H1 (cell line): ENCODE data around the gene CSF2RB. TPM values are rescaled to one million over a fixed set of nuclear protein-coding genes. Genes with fewer than 3 reads are reported as not detected.
"Not testable (repeated sequence)": the region's sequence is repeated elsewhere in the genome, so short reads cannot be mapped to it uniquely, and the experiment has no call there.

ENCODE experiments used
- CTCF ChIA-PET: fragments of 300-600 bp; sonication (Branson Sonifier 250); formaldehyde crosslinking; loops from one replicate; lab custom pipeline; 2021; ENCODE audit not compliant: partially characterized antibody; lab: Charles Lee
- POLR2A ChIA-PET: fragments of 300-600 bp; sonication (Branson Sonifier 250); formaldehyde crosslinking; loops from one replicate; lab custom pipeline; 2021; ENCODE audit warnings: inconsistent platforms; ENCODE audit not compliant: partially characterized antibody; lab: Charles Lee
- DNase-seq, 2 experiments: peaks; one replicate each; pipeline versions ENCODE4 v3.0.0 to v3.0.0-alpha.2; 2010 to 2022; ENCODE audit warnings: low spot score in 2 of 2, low read depth in 1 of 2, mixed read lengths in 1 of 2
- FAIRE-seq: peaks from 2 replicates; lab custom pipeline; 2011; peaks lifted over from hg19 to GRCh38; lab: Jason Lieb, UNC
- H2AFZ ChIP-seq: 2 replicates; pipeline ENCODE4 v1.8.1; 2012; ENCODE audit warnings: low read length, inconsistent platforms
- H2AK5ac ChIP-seq: 2 replicates; pipeline ENCODE4 v1.6.1; 2013; ENCODE audit warnings: low read depth, low read length
- H2BK120ac ChIP-seq: replicated peaks from 2 replicates; pipeline ENCODE3; 2013; ENCODE audit warnings: low read depth, low read length, inconsistent platforms
- H2BK12ac ChIP-seq: 2 replicates; pipeline ENCODE4 v1.6.1; 2013; ENCODE audit warnings: low read depth, low read length
- H2BK15ac ChIP-seq: 2 replicates; pipeline ENCODE4 v1.6.1; 2013; ENCODE audit warnings: low read length
- H2BK20ac ChIP-seq: 2 replicates; pipeline ENCODE4 v1.6.1; 2013; ENCODE audit warnings: low read length
- H2BK5ac ChIP-seq: 2 replicates; pipeline ENCODE4 v1.6.1; 2013; ENCODE audit warnings: low read depth, low read length
- H3K14ac ChIP-seq: 2 replicates; pipeline ENCODE4 v1.6.1; 2013; ENCODE audit warnings: inconsistent platforms; ENCODE audit not compliant: insufficient read length
- H3K18ac ChIP-seq: 2 replicates; pipeline ENCODE4 v1.6.1; 2013; ENCODE audit warnings: low read length; ENCODE audit errors: extremely low read depth
- H3K23ac ChIP-seq: 2 replicates; pipeline ENCODE4 v1.6.1; 2013; ENCODE audit warnings: inconsistent platforms; ENCODE audit not compliant: insufficient read length
- H3K23me2 ChIP-seq: 2 replicates; pipeline ENCODE4 v1.6.1; 2013; ENCODE audit warnings: low read depth, low read length
- H3K27ac ChIP-seq: 2 replicates; pipeline ENCODE4 v1.6.1; 2011; ENCODE audit warnings: low read depth, low read length, inconsistent platforms
- H3K27me3 ChIP-seq, 4 experiments: replicated peaks in 1 of 4; 1 replicate in 1 of 4; 2 replicates in 3 of 4; pipeline versions ENCODE4 v1.6.1 to v1.8.1; 2011 to 2013; ENCODE audit warnings: low read length in 3 of 4, mild to moderate bottlenecking in 3 of 4, inconsistent platforms in 2 of 4, mixed read lengths in 2 of 4, moderate library complexity in 1 of 4; ENCODE audit not compliant: control insufficient read depth in 3 of 4, insufficient read depth in 3 of 4; ENCODE audit errors: extremely low read depth in 1 of 4
- H3K36me3 ChIP-seq, 4 experiments: 2 replicates each; pipeline versions ENCODE4 v1.6.1 to v1.8.1; 2011 to 2013; ENCODE audit warnings: mild to moderate bottlenecking in 4 of 4, low read length in 3 of 4, moderate library complexity in 2 of 4, control low read depth in 1 of 4, inconsistent platforms in 1 of 4; ENCODE audit not compliant: insufficient read depth in 4 of 4, control insufficient read depth in 2 of 4
- H3K4ac ChIP-seq: replicated peaks from 2 replicates; pipeline ENCODE3; 2013; ENCODE audit warnings: low read length, low read depth, mixed read lengths, inconsistent platforms; ENCODE audit not compliant: insufficient read length
- H3K4me1 ChIP-seq, 4 experiments: replicated peaks in 1 of 4; 1 replicate in 1 of 4; 2 replicates in 3 of 4; pipeline versions ENCODE4 v1.6.1 to v1.8.1; 2011 to 2013; ENCODE audit warnings: low read length in 3 of 4, inconsistent platforms in 2 of 4, mixed read lengths in 1 of 4; ENCODE audit not compliant: insufficient read depth in 4 of 4, control insufficient read depth in 3 of 4
- H3K4me2 ChIP-seq, 2 experiments: 2 replicates each; pipeline versions ENCODE4 v1.6.1 to v1.8.1; 2011 to 2013; ENCODE audit warnings: low read depth in 2 of 2, low read length in 2 of 2, control low read depth in 1 of 2, inconsistent platforms in 1 of 2, mild to moderate bottlenecking in 1 of 2; ENCODE audit not compliant: insufficient read depth in 1 of 2
- H3K4me3 ChIP-seq, 4 experiments: fragments of 200-600, 300-600 bp in 1 of 4; sonication (generic), shearing (Covaris generic), sonication (Bioruptor Twin) in 1 of 4; 2 replicates each; pipeline versions ENCODE4 v1.5.1 to v1.8.1; 2011 to 2016; ENCODE audit warnings: low read length in 4 of 4, low read depth in 3 of 4, control low read depth in 2 of 4, inconsistent platforms in 2 of 4, mild to moderate bottlenecking in 2 of 4, mixed read lengths in 1 of 4, moderate library complexity in 1 of 4; ENCODE audit not compliant: insufficient read depth in 2 of 4; ENCODE audit errors: extremely low read depth in 1 of 4
- H3K56ac ChIP-seq: replicated peaks from 2 replicates; pipeline ENCODE3; 2013; ENCODE audit warnings: low read depth, mild to moderate bottlenecking, mixed read lengths, low read length, inconsistent platforms; ENCODE audit not compliant: insufficient read length
- H3K79me1 ChIP-seq: 2 replicates; pipeline ENCODE4 v1.6.1; 2013; ENCODE audit warnings: low read depth, low read length, control low read depth
- H3K79me2 ChIP-seq, 2 experiments: 2 replicates each; pipeline versions ENCODE4 v1.6.1 to v1.8.1; 2012 to 2013; ENCODE audit warnings: low read length in 2 of 2, mild to moderate bottlenecking in 2 of 2, inconsistent platforms in 1 of 2; ENCODE audit not compliant: insufficient read depth in 2 of 2, control insufficient read depth in 1 of 2
- H3K9ac ChIP-seq, 4 experiments: replicated peaks in 1 of 4; 1 replicate in 1 of 4; 2 replicates in 3 of 4; pipeline versions ENCODE4 v1.6.1 to v1.8.1; 2011 to 2013; ENCODE audit warnings: low read depth in 3 of 4, low read length in 3 of 4, control low read depth in 2 of 4, mild to moderate bottlenecking in 2 of 4, moderate library complexity in 2 of 4, inconsistent platforms in 1 of 4; ENCODE audit errors: extremely low read depth in 1 of 4
- H3K9me3 ChIP-seq, 2 experiments: 2 replicates each; pipeline versions ENCODE4 v1.6.1 to v1.8.1; 2012 to 2013; ENCODE audit warnings: mild to moderate bottlenecking in 2 of 2, moderate library complexity in 2 of 2, control low read depth in 1 of 2, inconsistent platforms in 1 of 2, low read depth in 1 of 2, low read length in 1 of 2, mixed read lengths in 1 of 2; ENCODE audit not compliant: insufficient read depth in 2 of 2
- H4K20me1 ChIP-seq, 2 experiments: replicated peaks in 1 of 2; 2 replicates each; pipeline versions ENCODE3 to v1.8.1; 2011 to 2013; ENCODE audit warnings: inconsistent platforms in 2 of 2, low read length in 2 of 2, mild to moderate bottlenecking in 1 of 2; ENCODE audit not compliant: insufficient read depth in 2 of 2, control insufficient read depth in 1 of 2
- H4K5ac ChIP-seq: 2 replicates; pipeline ENCODE4 v1.6.1; 2013; ENCODE audit warnings: low read length, low read depth, mixed read lengths, inconsistent platforms; ENCODE audit not compliant: insufficient read length
- H4K8ac ChIP-seq: 2 replicates; pipeline ENCODE4 v1.8.0; 2013; ENCODE audit warnings: mild to moderate bottlenecking, moderate library complexity, low read length, inconsistent platforms; ENCODE audit not compliant: insufficient read depth; ENCODE audit errors: extremely low read depth
- H4K91ac ChIP-seq: replicated peaks from 2 replicates; pipeline ENCODE3; 2013; ENCODE audit warnings: low read length, mixed read lengths, inconsistent platforms; ENCODE audit not compliant: insufficient read length
- WGBS, 2 experiments: shearing (Covaris generic) in 1 of 2; methylation state at CpG; one replicate each; pipeline versions ENCODE4 v1.1.6 to v1.1.7; 2013 to 2015; ENCODE audit warnings: low lambda C conversion rate in 2 of 2, mixed read lengths in 2 of 2, inconsistent platforms in 1 of 2, low coverage in 1 of 2, missing lambda C conversion rate in 1 of 2; ENCODE audit not compliant: insufficient replicate concordance in 2 of 2, insufficient coverage in 1 of 2, insufficient read length in 1 of 2; ENCODE audit errors: extremely low coverage in 1 of 2, missing lambda C conversion rate in 1 of 2; 5-methylcytosine and 5-hydroxymethylcytosine counted together
- polyA plus RNA-seq, 7 experiments: library from polyadenylated mRNA; depleted of rRNA in 3 of 7; stranded (reverse) in 5 of 7; unstranded in 2 of 7; fragments of >200 nt in 5 of 7; fragments of 200-250 nt in 2 of 7; gene quantifications; 1 replicate in 5 of 7; 2 replicates in 1 of 7; 4 replicates in 1 of 7; pipeline versions ENCODE4 v1.2.1 to v1.2.3, GENCODE V29; 2011 to 2013; ENCODE audit warnings: missing spikeins in 2 of 7, mixed read lengths in 2 of 7
- total RNA-seq: library from RNA; stranded (reverse); fragmentation: NEBNext Ultra II Directional; extraction: Animal tissue kit (Norgen Biotek cat#: 25700); gene quantifications from 2 replicates; pipeline ENCODE4 v1.2.1, GENCODE V29; 2021

Gene CSF2RB
- total and polyA plus RNA-seq, 2 of the 8 experiments (the other 6 are each of a cell fraction or from before 2014, with no cell fraction given), result not detected

GRCh38 chr22:36989012-36989411 is 75.6 kb downstream of the CSF2RB start:
- FAIRE-seq, H4K5ac ChIP-seq, H2BK15ac ChIP-seq, H3K14ac ChIP-seq, H2AFZ ChIP-seq, H2AK5ac ChIP-seq, H4K91ac ChIP-seq, H2BK20ac ChIP-seq, H3K56ac ChIP-seq, H3K23me2 ChIP-seq, H3K27me3 ChIP-seq, H3K79me2 ChIP-seq, H2BK120ac ChIP-seq, H3K23ac ChIP-seq, H4K20me1 ChIP-seq, H3K9ac ChIP-seq, H3K36me3 ChIP-seq, H3K4me2 ChIP-seq, H2BK5ac ChIP-seq, H3K4me1 ChIP-seq, H3K4me3 ChIP-seq, DNase-seq, H2BK12ac ChIP-seq, POLR2A ChIA-PET, H4K8ac ChIP-seq, H3K18ac ChIP-seq, H3K79me1 ChIP-seq, H3K4ac ChIP-seq, H3K27ac ChIP-seq: not testable (repeated sequence)
- CTCF ChIA-PET, result interaction anchor here (0.7 to 2.8 kb wide), 9 partner anchors 9 to 126 kb away, joined by 3 to 26 read pairs (median 3); no protein-coding TSS in a partner anchor
- H3K9me3 ChIP-seq, result peaks cover 9 to 16% of the 10 kb centered on the region in 2 experiments
- WGBS, 2 experiments, result 95% methylated on average over 4 of the region's 4 CpGs; no CpG with 5 or more reads in 1 of the 2 experiments

Other genes starting within 250 kb of the CSF2RB start
- not detected in 2 replicates for gene CACNG2, start 209.9 kb upstream of the CSF2RB start, total RNA-seq
- not detected in 2 replicates for gene CACNG2, start 209.9 kb upstream of the CSF2RB start, polyA plus RNA-seq (2011; rRNA removed)
- 44.0 and 46.2 TPM in 2 replicates for gene IFT27, start 137.5 kb upstream of the CSF2RB start, total RNA-seq
- 36.4 and 43.9 TPM in 2 replicates for gene IFT27, start 137.5 kb upstream of the CSF2RB start, polyA plus RNA-seq (2011; rRNA removed)
- 1.7 and 3.2 TPM in 2 replicates for gene PVALB, start 96.6 kb upstream of the CSF2RB start, total RNA-seq
- 3.6 and 5.4 TPM in 2 replicates for gene PVALB, start 96.6 kb upstream of the CSF2RB start, polyA plus RNA-seq (2011; rRNA removed)
- not detected in 2 replicates for gene NCF4, start 52.6 kb upstream of the CSF2RB start, total RNA-seq
- 0.20 TPM in 1 of 2 replicates, not detected in the other for gene NCF4, start 52.6 kb upstream of the CSF2RB start, polyA plus RNA-seq (2011; rRNA removed)
- gene TST, start 105.8 kb downstream of the CSF2RB start, total RNA-seq, result 22.6 and 23.6 TPM in 2 replicates
- gene TST, start 105.8 kb downstream of the CSF2RB start, polyA plus RNA-seq (2011; rRNA removed), result 61.6 and 82.8 TPM in 2 replicates
- 86.0 and 89.9 TPM in 2 replicates for gene MPST, start 106.1 kb downstream of the CSF2RB start, total RNA-seq
- 124 and 229 TPM in 2 replicates for gene MPST, start 106.1 kb downstream of the CSF2RB start, polyA plus RNA-seq (2011; rRNA removed)
- 35.8 and 39.4 TPM in 2 replicates for gene KCTD17, start 138.1 kb downstream of the CSF2RB start, total RNA-seq
- gene KCTD17, start 138.1 kb downstream of the CSF2RB start, polyA plus RNA-seq (2011; rRNA removed), result 44.0 and 69.0 TPM in 2 replicates
- gene TMPRSS6, start 196.1 kb downstream of the CSF2RB start, total RNA-seq, result not detected in 2 replicates
- gene TMPRSS6, start 196.1 kb downstream of the CSF2RB start, polyA plus RNA-seq (2011; rRNA removed), result 0.02 and 0.05 TPM in 2 replicates
- gene IL2RB, start 236.3 kb downstream of the CSF2RB start, total RNA-seq, result 0.67 and 1.3 TPM in 2 replicates
- gene IL2RB, start 236.3 kb downstream of the CSF2RB start, polyA plus RNA-seq (2011; rRNA removed), result 0.67 and 1.1 TPM in 2 replicates